OCI-LY7 (cell line): ENCODE data around the gene TFCP2L1. TPM values are rescaled to one million over a fixed set of nuclear protein-coding genes. Genes with fewer than 3 reads are reported as not detected.

ENCODE experiments used
- BruUV-seq: library from RNA; stranded (reverse); fragments of 400-500 nt; replicated peaks from 2 replicates; lab custom pipeline; 2021; lab: Mats Ljungman, UMichigan
- CTCF ChIA-PET: fragments of 300-600 bp; sonication (Branson Sonifier 250); formaldehyde crosslinking; loops from one replicate; lab custom pipeline; 2022; ENCODE audit warnings: antibody characterized with exemption; ENCODE audit not compliant: unreplicated experiment; lab: Charles Lee
- POLR2A ChIA-PET: fragments of 300-600 bp; sonication (Branson Sonifier 250); formaldehyde crosslinking; loops from one replicate; lab custom pipeline; 2022; ENCODE audit warnings: antibody characterized with exemption; lab: Charles Lee
- DNase-seq: peaks from one replicate; pipeline ENCODE4 v3.0.0-alpha.2; 2015; ENCODE audit warnings: low spot score
- H2AFZ ChIP-seq: fragments of 200-600 bp; sonication (generic), shearing (Covaris generic); 2 replicates; pipeline ENCODE4 v1.6.1; 2014; ENCODE audit warnings: mild to moderate bottlenecking, antibody characterized with exemption, low read length, moderate library complexity
- H3K27ac ChIP-seq: fragments of 200-600 bp; sonication (generic); 2 replicates; pipeline ENCODE4 v1.5.1; 2014; ENCODE audit warnings: mixed run types, low read depth, mild to moderate bottlenecking, moderate library complexity, low read length, inconsistent platforms; ENCODE audit not compliant: poor library complexity, severe bottlenecking
- H3K36me3 ChIP-seq: fragments of 200-600 bp; sonication (generic); 2 replicates; pipeline ENCODE4 v1.6.1; 2014; ENCODE audit warnings: mild to moderate bottlenecking, antibody characterized with exemption, low read length, moderate library complexity, mixed read lengths; ENCODE audit not compliant: insufficient read depth
- H3K4me1 ChIP-seq: fragments of 200-600 bp; sonication (generic); 2 replicates; pipeline ENCODE4 v1.5.1; 2014; ENCODE audit warnings: mild to moderate bottlenecking, low read length; ENCODE audit not compliant: insufficient read depth, poor library complexity, severe bottlenecking
- H3K4me2 ChIP-seq: fragments of 200-600 bp; sonication (generic); 2 replicates; pipeline ENCODE4 v1.6.1; 2014; ENCODE audit warnings: mild to moderate bottlenecking, low read length
- H3K4me3 ChIP-seq: fragments of 200-600 bp; sonication (generic); 2 replicates; pipeline ENCODE4 v1.5.1; 2014; ENCODE audit warnings: mild to moderate bottlenecking, low read depth, low read length; ENCODE audit not compliant: poor library complexity, severe bottlenecking
- H3K79me2 ChIP-seq: fragments of 200-600 bp; sonication (generic); 2 replicates; pipeline ENCODE4 v1.6.1; 2016; ENCODE audit warnings: low read depth, mild to moderate bottlenecking, low read length, moderate library complexity, mixed read lengths; ENCODE audit not compliant: insufficient read depth
- H3K9me2 ChIP-seq: fragments of 200-600 bp; sonication (generic); 2 replicates; pipeline ENCODE4 v1.6.1; 2016; ENCODE audit warnings: mild to moderate bottlenecking, low read length, mixed read lengths; ENCODE audit not compliant: insufficient read depth
- H3K9me3 ChIP-seq: fragments of 200-600 bp; sonication (generic); 2 replicates; pipeline ENCODE4 v1.6.1; 2014; ENCODE audit warnings: mild to moderate bottlenecking, mixed run types, low read length, mixed read lengths
- H4K20me1 ChIP-seq: fragments of 200-600 bp; sonication (generic); 2 replicates; pipeline ENCODE4 v1.6.1; 2014; ENCODE audit warnings: mild to moderate bottlenecking, antibody characterized with exemption, low read length, moderate library complexity, mixed read lengths; ENCODE audit not compliant: insufficient read depth
- CTCF ChIP-seq: fragments of 200-600 bp; sonication (generic); conservative IDR thresholded peaks from 2 replicates; pipeline ENCODE4 v1.5.1; 2014; ENCODE audit warnings: mild to moderate bottlenecking, antibody characterized with exemption, low read length, moderate library complexity, mixed read lengths
- EZH2phosphoT487 ChIP-seq: fragments of 200-600 bp; sonication (generic); IDR thresholded peaks from 2 replicates; pipeline ENCODE4 v1.6.1; 2018; ENCODE audit warnings: low read depth, borderline replicate concordance, mild to moderate bottlenecking, mixed run types, antibody characterized with exemption, low read length, moderate library complexity, mixed read lengths
- intact Hi-C: fragments of 100-400 bp; cut with micrococcal nuclease; formaldehyde crosslinking; loops from one replicate; pipeline ENCODE4 v1.10.0; 2022; ENCODE audit not compliant: unreplicated experiment
- total RNA-seq, 2 experiments: library from RNA; depleted of rRNA in 1 of 2; stranded (reverse); fragments of >200 nt in 1 of 2; shearing (Covaris generic) in 1 of 2; gene quantifications; 2 replicates each; pipeline ENCODE4 v1.2.3, GENCODE V29; 2014 to 2022

TFCP2L1 gene
- total RNA-seq, 2 experiments from 2014 or later: 0.06 to 1.4 TPM

- Histone ChIP-seq H4K20me1 (no peaks in the 10 kb centered on the region), H3K9me2 (no peaks in the 10 kb centered on the region), H3K4me3 (no peak overlapping the region), H3K9me3 (no peaks in the 10 kb centered on the region), H3K79me2 (no peaks in the 10 kb centered on the region), H3K4me1 (no peaks in the 10 kb centered on the region), H3K36me3 (no peaks in the 10 kb centered on the region), H2AFZ (no peak overlapping the region), H3K4me2 (no peak overlapping the region), H3K27ac (no peak overlapping the region)
- CTCF ChIA-PET: no interaction called here
- DNase-seq: no peak
- no peak for TF ChIP-seq CTCF
- no peak for TF ChIP-seq EZH2phosphoT487
- POLR2A ChIA-PET: no interaction called here
- BruUV-seq: no TSS peak
- intact Hi-C loops: no loop called here
These were observed 95.2 kb downstream of the TFCP2L1 start for GRCh38 chr2:121189661-121190381.

- Histone ChIP-seq H3K4me1 (no peaks in the 10 kb centered on the region), H3K36me3 (no peaks in the 10 kb centered on the region), H3K9me3 (no peaks in the 10 kb centered on the region), H4K20me1 (no peaks in the 10 kb centered on the region), H3K27ac (no peak overlapping the region), H3K4me2 (no peak overlapping the region), H3K9me2 (no peaks in the 10 kb centered on the region), H3K4me3 (no peak overlapping the region), H2AFZ (no peak overlapping the region), H3K79me2 (no peaks in the 10 kb centered on the region)
- POLR2A ChIA-PET: no interaction called here
- no peak for DNase-seq
- intact Hi-C loops: no loop called here
- TF ChIP-seq EZH2phosphoT487 (no peak), CTCF (no peak)
- no TSS peak for BruUV-seq
- CTCF ChIA-PET: no interaction called here
These were observed 96.0 kb downstream of the TFCP2L1 start for GRCh38 chr2:121189011-121189410.

- Histone ChIP-seq H3K9me2 (no peaks in the 10 kb centered on the region), H3K4me1 (no peaks in the 10 kb centered on the region), H3K9me3 (no peaks in the 10 kb centered on the region), H3K4me2 (no peak overlapping the region), H2AFZ (no peak overlapping the region), H3K27ac (no peak overlapping the region), H3K36me3 (no peaks in the 10 kb centered on the region), H4K20me1 (no peaks in the 10 kb centered on the region), H3K79me2 (no peaks in the 10 kb centered on the region), H3K4me3 (no peak overlapping the region)
- ChIA-PET CTCF (no interaction called here), POLR2A (no interaction called here)
- DNase-seq: no peak
- intact Hi-C loops: no loop called here
- BruUV-seq: no TSS peak
- no peak for TF ChIP-seq CTCF
These were observed 97.0 kb downstream of the TFCP2L1 start for GRCh38 chr2:121187982-121188411.
